Liver (tissue), 9 donors: ENCODE results near the gene PTGIR. TPM values are rescaled to one million over a fixed set of nuclear protein-coding genes. Genes with fewer than 3 reads are reported as not detected.
A peak's percentile ranks its signal among the peaks of the same experiment; 100 is the strongest.

ENCODE experiments used
- DNase-seq: peaks from one replicate; pipeline ENCODE4 v3.0.0-alpha.2; 2017; ENCODE audit warnings: low spot score
- H3K27ac ChIP-seq, 2 donors: one replicate each; pipeline ENCODE4 v1.7.0; 2013; ENCODE audit warnings: inconsistent platforms in 2 of 2, low read length in 2 of 2, control low read depth in 1 of 2, low read depth in 1 of 2, mild to moderate bottlenecking in 1 of 2
- H3K27me3 ChIP-seq, 4 donors: one replicate each; pipeline versions ENCODE4 v1.6.1 to v1.7.0; 2013; ENCODE audit warnings: low read length in 3 of 4, inconsistent platforms in 1 of 4, mild to moderate bottlenecking in 1 of 4, moderate library complexity in 1 of 4; ENCODE audit not compliant: control insufficient read depth in 4 of 4, insufficient read depth in 4 of 4
- H3K36me3 ChIP-seq, 4 donors: one replicate each; pipeline versions ENCODE4 v1.6.1 to v1.7.0; 2013; ENCODE audit warnings: low read length in 3 of 4, mild to moderate bottlenecking in 3 of 4, low read depth in 1 of 4, moderate library complexity in 1 of 4; ENCODE audit not compliant: control insufficient read depth in 4 of 4, insufficient read depth in 3 of 4
- H3K4me1 ChIP-seq, 4 donors: one replicate each; pipeline versions ENCODE4 v1.6.1 to v1.7.0; 2013; ENCODE audit warnings: low read length in 3 of 4, mild to moderate bottlenecking in 3 of 4, moderate library complexity in 1 of 4; ENCODE audit not compliant: control insufficient read depth in 4 of 4, insufficient read depth in 4 of 4
- H3K4me3 ChIP-seq, 3 donors: one replicate each; pipeline versions ENCODE4 v1.6.1 to v1.7.0; 2013; ENCODE audit warnings: low read length in 3 of 3, control low read depth in 1 of 3, low read depth in 1 of 3, mild to moderate bottlenecking in 1 of 3
- H3K9ac ChIP-seq, 2 donors: one replicate each; pipeline ENCODE4 v1.7.0; 2013; ENCODE audit warnings: low read length in 2 of 2, mild to moderate bottlenecking in 2 of 2, moderate library complexity in 2 of 2, control low read depth in 1 of 2, low read depth in 1 of 2
- H3K9me3 ChIP-seq, 4 donors: one replicate each; pipeline versions ENCODE4 v1.6.1 to v1.7.0; 2013; ENCODE audit warnings: low read length in 3 of 4; ENCODE audit not compliant: control insufficient read depth in 4 of 4
- EGR1 ChIP-seq, 2 donors: IDR thresholded peaks; 2 replicates each; pipeline ENCODE4 v1.6.1; 2016 to 2018; ENCODE audit warnings: antibody characterized with exemption in 2 of 2, low read depth in 2 of 2
- FOXA1 ChIP-seq: IDR thresholded peaks from 2 replicates; pipeline ENCODE4 v1.6.1; 2016; ENCODE audit warnings: antibody characterized with exemption
- FOXA2 ChIP-seq: IDR thresholded peaks from 2 replicates; pipeline ENCODE4 v1.6.1; 2016; ENCODE audit warnings: antibody characterized with exemption
- GABPA ChIP-seq, 2 donors: IDR thresholded peaks in 1 of 2; conservative IDR thresholded peaks in 1 of 2; 2 replicates each; pipeline ENCODE4 v1.6.1; 2016; ENCODE audit warnings: antibody characterized with exemption in 2 of 2, mild to moderate bottlenecking in 1 of 2, moderate library complexity in 1 of 2
- HNF4A ChIP-seq, 2 donors: conservative IDR thresholded peaks; 2 replicates each; pipeline ENCODE4 v1.6.1; 2016; ENCODE audit warnings: antibody characterized with exemption in 2 of 2, mild to moderate bottlenecking in 2 of 2
- HNF4G ChIP-seq: IDR thresholded peaks from 2 replicates; pipeline ENCODE4 v1.6.1; 2016; ENCODE audit warnings: antibody characterized with exemption
- JUND ChIP-seq, 2 donors: IDR thresholded peaks; 2 replicates each; pipeline ENCODE4 v1.6.1; 2016; ENCODE audit warnings: antibody characterized with exemption in 2 of 2
- NR2F2 ChIP-seq: IDR thresholded peaks from 2 replicates; pipeline ENCODE4 v1.6.1; 2016; ENCODE audit warnings: antibody characterized with exemption
- RAD21 ChIP-seq, 2 donors: IDR thresholded peaks; 2 replicates each; pipeline ENCODE4 v1.6.1; 2016; ENCODE audit warnings: antibody characterized with exemption in 2 of 2, mild to moderate bottlenecking in 2 of 2
- REST ChIP-seq: IDR thresholded peaks from 2 replicates; pipeline ENCODE4 v1.6.1; 2016; ENCODE audit warnings: antibody characterized with exemption, mild to moderate bottlenecking
- RXRA ChIP-seq, 2 donors: IDR thresholded peaks; 2 replicates each; pipeline ENCODE4 v1.6.1; 2017 to 2018; ENCODE audit warnings: antibody characterized with exemption in 2 of 2, mild to moderate bottlenecking in 1 of 2
- SP1 ChIP-seq: IDR thresholded peaks from 2 replicates; pipeline ENCODE4 v1.6.1; 2018; ENCODE audit warnings: antibody characterized with exemption, mild to moderate bottlenecking
- TAF1 ChIP-seq: conservative IDR thresholded peaks from 2 replicates; pipeline ENCODE4 v1.6.1; 2016; ENCODE audit warnings: antibody characterized with exemption, mild to moderate bottlenecking
- YY1 ChIP-seq: IDR thresholded peaks from 2 replicates; pipeline ENCODE4 v1.6.1; 2016; ENCODE audit warnings: antibody characterized with exemption, mild to moderate bottlenecking
- ZBTB33 ChIP-seq: IDR thresholded peaks from 2 replicates; pipeline ENCODE4 v1.6.1; 2016; ENCODE audit warnings: antibody characterized with exemption
- WGBS: extraction: QIAGEN DNeasy Blood & Tissue Kit; methylation state at CpG from one replicate; pipeline ENCODE4 v1.1.7; 2013; 5-methylcytosine and 5-hydroxymethylcytosine counted together
- polyA plus RNA-seq, 2 donors: library from polyadenylated mRNA; stranded (reverse) in 1 of 2; unstranded in 1 of 2; fragments of 200-250 nt in 1 of 2; fragments of >200 nt in 1 of 2; fragmentation: Nextera tagmentation in 1 of 2; extraction: Ambion mirVana in 1 of 2; gene quantifications; one replicate each; pipeline versions ENCODE4 v1.2.1 to v1.2.3, GENCODE V29; 2013 to 2015
- total RNA-seq, 2 donors: library from RNA; depleted of rRNA; stranded (reverse); fragments of >200 nt; gene quantifications; one replicate each; pipeline ENCODE4 v1.2.3, GENCODE V29; 2014
- TF ChIP-seq, protein P1 (sequence below): IDR thresholded peaks from 2 replicates; pipeline ENCODE4 v1.6.1; 2016; ENCODE audit warnings: antibody characterized with exemption
- donor health status: healthy.
- donor health status: healthy.
- donor health status: healthy.
- donor health status: healthy.
- donor health status: healthy.

The PTGIR gene
- total RNA-seq (1 to 10 TPM; 1.4 to 2.8 TPM), polyA plus RNA-seq (1 to 10 TPM; 2.9 to 5.9 TPM)

DNA sequence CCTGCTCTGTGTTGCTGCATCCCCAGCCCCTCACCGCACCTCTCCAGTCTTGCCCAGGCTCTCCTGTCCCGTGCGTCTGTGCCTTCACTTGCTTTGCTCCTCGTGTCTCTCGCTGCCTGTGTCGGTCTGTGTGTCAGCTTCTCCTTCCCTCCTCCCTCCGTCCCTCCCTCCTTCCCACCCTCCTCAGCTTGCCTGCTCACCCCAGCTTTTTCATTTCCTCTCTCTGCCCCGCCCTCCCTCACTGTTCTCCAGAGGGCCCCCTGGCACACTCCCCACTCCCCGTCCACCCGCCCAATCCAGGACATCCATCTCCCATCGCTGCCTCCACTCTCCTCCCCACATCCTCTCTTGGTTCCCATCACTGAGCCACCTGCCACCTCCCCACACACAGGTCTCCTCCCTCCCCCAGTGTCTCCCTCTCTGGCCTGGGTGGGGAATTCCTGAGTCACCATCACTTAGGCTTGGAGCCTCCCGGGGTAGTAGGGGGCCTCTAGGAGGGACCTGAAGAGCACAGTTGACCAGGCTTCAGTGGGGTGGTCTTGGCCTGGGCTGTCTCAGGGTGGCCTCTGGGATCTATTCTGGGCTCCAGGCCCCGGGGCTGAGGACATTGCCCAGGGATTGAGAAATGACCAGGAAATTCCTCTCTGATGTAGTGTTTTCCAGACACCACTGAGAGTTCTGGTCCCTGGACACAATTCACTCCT lies at the start of gene PTGIR:
TSS of gene PTGIR (minus strand) at position 132 of the 704 bp plus-strand sequence. CDS start 864 bp downstream, outside the sequence.
- Histone ChIP-seq H3K4me1 (peaks cover 0 to 3% (median 0%) of the 10 kb centered on the region in 4 donors), H3K9ac (no peak within 1 kb of the TSS), H3K4me3 (peak within 1 kb of the TSS in 1 of 3 donors; percentile 11), H3K9me3 (no peaks in the 10 kb centered on the region), H3K36me3 (no peaks in the 10 kb centered on the region), H3K27me3 (no peaks in the 10 kb centered on the region), H3K27ac (peak within 1 kb of the TSS; percentile 62 to 75)
- peak; percentile 38 for TF ChIP-seq SP1
- peak; percentile 12 to 18 for TF ChIP-seq RXRA (IDR thresholded peaks at IDR 0.05)
- TF ChIP-seq JUND (IDR thresholded peaks at IDR 0.05): no peak
- peak; percentile 33 for TF ChIP-seq NR2F2
- no peak for TF ChIP-seq YY1
- no peak for TF ChIP-seq HNF4A (conservative IDR thresholded peaks at IDR 0.05)
- TF ChIP-seq GABPA (IDR thresholded peaks at IDR 0.05 in 1 of 2, conservative IDR thresholded peaks at IDR 0.05 in 1 of 2): no peak
- TF ChIP-seq TAF1: no peak
- TF ChIP-seq FOXA2: no peak
- TF ChIP-seq RAD21 (IDR thresholded peaks at IDR 0.05): no peak
- no peak for TF ChIP-seq ZBTB33
- WGBS: 39% methylated on average over 13 of the region's 13 CpGs
- DNase-seq: no peak

DNA sequence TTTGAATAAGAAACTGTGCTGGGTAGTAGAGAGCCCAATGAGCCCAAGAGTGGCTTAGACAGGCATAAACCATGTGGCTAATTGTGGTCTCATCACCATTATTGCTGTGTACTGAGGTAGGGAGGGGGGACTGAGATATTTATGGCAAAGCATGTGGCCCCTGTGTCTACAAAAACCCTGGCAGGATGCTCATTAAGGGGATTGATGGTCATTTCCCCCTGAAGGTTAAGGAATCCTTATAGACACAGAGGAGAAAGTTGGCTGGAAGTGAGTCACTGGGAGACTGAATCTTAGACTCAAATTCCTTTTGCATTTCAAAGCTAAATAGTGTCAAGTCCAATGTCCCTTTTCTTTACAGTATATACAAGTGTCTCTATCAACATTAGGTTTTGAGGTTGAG lies 45.9 kb upstream of the PTGIR start:
- no peak for DNase-seq
- peaks cover 10 to 22% (median 16%) of the 10 kb centered on the region in 4 donors for H3K36me3 ChIP-seq
- no peaks in the 10 kb centered on the region for H3K27me3 ChIP-seq

More for the DNA sequence above, 45.9 kb upstream of the PTGIR start:
- Histone ChIP-seq H3K27ac (no peak overlapping the region), H3K4me1 (no peaks in the 10 kb centered on the region), H3K9ac (no peak overlapping the region), H3K4me3 (no peak overlapping the region), H3K9me3 (no peaks in the 10 kb centered on the region)
- no peak for TF ChIP-seq GABPA (IDR thresholded peaks at IDR 0.05 in 1 of 2, conservative IDR thresholded peaks at IDR 0.05 in 1 of 2)
- no peak for TF ChIP-seq SP1
- TF ChIP-seq NR2F2: no peak
- TF ChIP-seq JUND (IDR thresholded peaks at IDR 0.05): no peak
- TF ChIP-seq FOXA1: no peak
- TF ChIP-seq HNF4A (conservative IDR thresholded peaks at IDR 0.05): no peak
- TF ChIP-seq REST: no peak
- TF ChIP-seq TAF1: no peak
- no peak for TF ChIP-seq EGR1 (IDR thresholded peaks at IDR 0.05; ENCODE audit: low read depth in 2 of 2)
- no peak for TF ChIP-seq YY1
- TF ChIP-seq, protein P1, sequence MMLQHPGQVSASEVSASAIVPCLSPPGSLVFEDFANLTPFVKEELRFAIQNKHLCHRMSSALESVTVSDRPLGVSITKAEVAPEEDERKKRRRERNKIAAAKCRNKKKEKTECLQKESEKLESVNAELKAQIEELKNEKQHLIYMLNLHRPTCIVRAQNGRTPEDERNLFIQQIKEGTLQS: no peak
- no peak for TF ChIP-seq HNF4G
- TF ChIP-seq FOXA2: no peak
